SK-N-MC (cell line): ENCODE measurements around the gene POLD4.

Source experiments
- FOXP2 ChIP-seq: optimal IDR thresholded peaks from 2 replicates; pipeline ENCODE3; 2011; ENCODE audit warnings: mild to moderate bottlenecking, moderate library complexity; ENCODE audit not compliant: insufficient read depth; ENCODE audit errors: extremely low read length, control extremely low read depth
- POLR2AphosphoS5 ChIP-seq: IDR thresholded peaks from 2 replicates; pipeline ENCODE4 v1.6.1; 2012; ENCODE audit warnings: mild to moderate bottlenecking, low read depth, low read length, borderline replicate concordance

DNA sequence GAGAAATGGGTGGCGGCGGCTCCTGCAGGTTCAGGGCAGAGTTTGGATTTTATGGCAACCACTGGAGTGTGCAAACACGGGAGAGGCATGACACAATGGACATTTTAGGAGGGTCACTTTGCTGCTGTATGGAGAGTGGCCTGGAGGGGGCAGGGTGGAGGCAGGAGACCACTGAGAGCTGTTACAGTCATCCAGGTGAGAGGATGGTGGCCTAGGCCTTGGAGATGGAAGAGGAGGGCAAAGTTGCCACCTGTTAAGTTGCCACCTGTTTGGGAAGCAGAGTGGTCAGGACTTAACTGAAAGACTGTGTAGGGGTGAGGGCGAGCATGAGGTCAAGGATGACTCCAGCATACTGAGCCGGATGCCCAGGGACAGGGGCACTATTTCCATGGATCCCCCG, 36.1 kb upstream of the POLD4 start:
- TF ChIP-seq POLR2AphosphoS5 = no peak
- no peak for TF ChIP-seq FOXP2
